ENCODE data around the gene SCGB1D1.
A peak's percentile ranks its signal among the peaks of the same experiment; 100 is the strongest.

The SCGB1D1 gene

GRCh38 chr11:62233730-62234129 lies 43.7 kb downstream of the SCGB1D1 start:
- no peak for DNase-seq (ENCODE audit: low spot score)

- no peak for DNase-seq (ENCODE audit: low spot score)
Measured at GRCh38 chr11:62236187-62236586, 46.2 kb downstream of the SCGB1D1 start.

- no peak for DNase-seq (ENCODE audit: low spot score)
Measured at GRCh38 chr11:62237499-62237898, 47.5 kb downstream of the SCGB1D1 start.

GRCh38 chr11:62238151-62238550 lies 48.1 kb downstream of the SCGB1D1 start:
- no peak for DNase-seq (ENCODE audit: low spot score)

- no peak for DNase-seq (ENCODE audit: low spot score)
Measured at GRCh38 chr11:62241095-62241494, 51.1 kb downstream of the SCGB1D1 start.

- DNase-seq (ENCODE audit: low spot score) = peak; percentile 60
Measured at GRCh38 chr11:62242021-62242420, 52.0 kb downstream of the SCGB1D1 start, which contains the start of gene SCGB1D2. TSS of gene SCGB1D2 (plus strand) at chr11:62242239. CDS start at chr11:62242308, 69 bp downstream.

Data from iPS-NIHi11 (cell line).